Spleen (tissue), 7 donors: Measurements from ENCODE around the gene AHDC1.

Experiments used
- CTCF ChIP-seq, 11 experiments: fragments of 200-600 bp in 7 of 11; fragments of 450-650 bp in 4 of 11; sonication (generic) in 4 of 11; IDR thresholded peaks in 8 of 11; conservative IDR thresholded peaks in 3 of 11; 1 replicate in 7 of 11; 2 replicates in 4 of 11; pipeline versions ENCODE4 v1.4.0 to v1.8.0; 2016 to 2021; ENCODE audit warnings: antibody characterized with exemption in 11 of 11, inconsistent platforms in 4 of 11, mild to moderate bottlenecking in 1 of 11
- POLR2A ChIP-seq, 3 donors: fragments of 450-650 bp; IDR thresholded peaks; one replicate each; pipeline ENCODE4 v1.5.1; 2017; ENCODE audit warnings: antibody characterized with exemption in 3 of 3, mild to moderate bottlenecking in 1 of 3
- donor health status: DM: no; HTN: no; CAD: no; lungs with moderate emphysema.
- donor health status: DM: no; HTN: no; CAD: no.
- donor health status: DM: no; HTN: no; CAD: no.

- TF ChIP-seq CTCF (IDR thresholded peaks at IDR 0.05 in 8 of 11, conservative IDR thresholded peaks at IDR 0.05 in 3 of 11) = no peak
- TF ChIP-seq POLR2A (IDR thresholded peaks at IDR 0.05) = no peak
Measured at GRCh38 chr1:27521336-27521831, 82.6 kb downstream of the AHDC1 start.
